ENCODE results near the gene CREB3L2. TPM values are rescaled to one million over a fixed set of nuclear protein-coding genes. Genes with fewer than 3 reads are reported as not detected.

CREB3L2 gene
- polyA plus RNA-seq, 1 of the 3 experiments (the other 2 are of a cell fraction): 22.9 TPM

DNA sequence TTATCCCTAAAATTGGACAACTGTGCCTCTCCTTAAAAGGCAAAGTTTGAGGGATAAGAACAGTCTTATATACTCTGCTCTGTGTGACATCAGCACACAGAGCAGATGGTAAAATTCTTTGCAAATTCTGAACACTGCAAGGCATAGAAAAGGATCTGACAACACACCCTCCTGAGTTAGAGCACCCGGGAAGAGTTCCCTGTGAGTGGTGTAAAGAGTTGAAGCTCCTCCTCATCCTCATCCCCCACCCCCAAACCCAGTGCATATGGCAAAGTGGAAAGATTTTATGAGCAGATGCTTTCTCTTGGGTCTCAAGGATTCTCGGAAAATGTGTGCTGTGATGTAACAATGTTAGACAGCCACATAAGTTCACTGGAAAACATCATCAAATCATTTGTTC, 115.1 kb downstream of the CREB3L2 start:
- peaks cover 38% of the 10 kb centered on the region for H3F3A ChIP-seq (replicated peaks; ENCODE audit: insufficient read depth)
- ChIA-PET CTCF (interaction anchor here (14.3 kb wide), 1 partner anchor 232 kb away, joined by 131 read pairs; no protein-coding TSS in a partner anchor), POLR2A (no interaction called here)
- H3K27me3 ChIP-seq (ENCODE audit: insufficient read depth): no peaks in the 10 kb centered on the region
- 82% methylated on average over 2 of the region's 2 CpGs for WGBS (ENCODE audit: low lambda C conversion rate)
- peaks cover 11% of the 10 kb centered on the region; the same call in 1 of the 2 replicates for H3K79me2 ChIP-seq (ENCODE audit: insufficient read depth)
- no peaks in the 10 kb centered on the region for H3K9me3 ChIP-seq
- peak overlapping the region in 1 of 2 experiments; percentile 96; a peak in 1 of 4 replicates for H3K27ac ChIP-seq (ENCODE audit: low read depth in 2 of 2, low read length in 1 of 2)
- peaks cover 43 to 50% of the 10 kb centered on the region in 2 experiments for H3K36me3 ChIP-seq (replicated peaks in 1 of 2; ENCODE audit: control insufficient read depth in 1 of 2, insufficient read depth in 2 of 2, low read length in 1 of 2)
- no peak overlapping the region for H3K9ac ChIP-seq
- no peaks in the 10 kb centered on the region for H4K20me1 ChIP-seq (ENCODE audit: insufficient read depth)
- H3K4me3 ChIP-seq (ENCODE audit: low read depth in 2 of 2, low read length in 1 of 2): no peak overlapping the region
- no peaks in the 10 kb centered on the region for H3K9me2 ChIP-seq
- no peak overlapping the region for H3K4me2 ChIP-seq
- TF ChIP-seq GABPA (IDR thresholded peaks at IDR 0.05; ENCODE audit: low read depth) (no peak), FOSL2 (IDR thresholded peaks at IDR 0.05; ENCODE audit: borderline replicate concordance, low read depth) (no peak), TCF12 (IDR thresholded peaks at IDR 0.05) (no peak)
- no peak overlapping the region for H2AFZ ChIP-seq (ENCODE audit: low read depth)
- DNase-seq: no peak
- peaks cover 6 to 29% of the 10 kb centered on the region in 2 experiments; a peak in 3 of 4 replicates for H3K4me1 ChIP-seq (ENCODE audit: control insufficient read depth in 1 of 2, insufficient read depth in 2 of 2, low read depth in 1 of 2, low read length in 1 of 2)

DNA sequence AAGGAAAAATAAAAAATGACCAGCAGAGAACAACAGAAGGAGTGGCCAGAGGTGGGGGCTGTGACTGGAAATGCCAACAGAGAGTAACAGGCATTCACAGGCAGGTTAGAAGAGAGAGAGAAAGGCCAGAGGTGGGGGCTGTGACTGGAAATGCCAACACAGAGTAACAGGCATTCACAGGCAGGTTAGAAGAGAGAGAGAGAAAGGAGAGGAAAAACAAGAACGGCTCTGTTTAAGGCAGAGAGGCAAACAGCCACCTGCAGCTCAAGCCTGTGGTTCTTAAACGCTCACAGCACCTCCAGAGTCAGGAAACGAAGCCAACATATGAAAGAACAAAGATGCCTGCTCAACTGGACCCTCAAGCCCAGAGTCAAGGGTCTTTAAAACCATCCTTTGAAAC, 115.6 kb downstream of the CREB3L2 start:
- Histone ChIP-seq H3K36me3 (replicated peaks in 1 of 2; ENCODE audit: control insufficient read depth in 1 of 2, insufficient read depth in 2 of 2, low read length in 1 of 2) (peaks cover 48 to 50% of the 10 kb centered on the region in 2 experiments), H3F3A (replicated peaks; ENCODE audit: insufficient read depth) (peaks cover 43% of the 10 kb centered on the region), H3K4me3 (ENCODE audit: low read depth in 2 of 2, low read length in 1 of 2) (no peak overlapping the region), H3K27me3 (ENCODE audit: insufficient read depth) (no peaks in the 10 kb centered on the region), H3K4me2 (no peak overlapping the region), H3K9me2 (no peaks in the 10 kb centered on the region), H3K79me2 (ENCODE audit: insufficient read depth) (peaks cover 8% of the 10 kb centered on the region; the same call in 1 of the 2 replicates), H4K20me1 (ENCODE audit: insufficient read depth) (no peaks in the 10 kb centered on the region), H3K9ac (no peak overlapping the region), H2AFZ (ENCODE audit: low read depth) (no peak overlapping the region), H3K9me3 (no peaks in the 10 kb centered on the region), H3K4me1 (ENCODE audit: control insufficient read depth in 1 of 2, insufficient read depth in 2 of 2, low read depth in 1 of 2, low read length in 1 of 2) (peaks cover 6 to 29% of the 10 kb centered on the region in 2 experiments; a peak in 3 of 4 replicates), H3K27ac (ENCODE audit: low read depth in 2 of 2, low read length in 1 of 2) (peak overlapping the region in 1 of 2 experiments; percentile 96; a peak in 1 of 4 replicates)
- POLR2A ChIA-PET: no interaction called here
- CTCF ChIA-PET: interaction anchor here (14.3 kb wide), 1 partner anchor 232 kb away, joined by 131 read pairs; no protein-coding TSS in a partner anchor
- no peak for DNase-seq
- TF ChIP-seq, protein P1, sequence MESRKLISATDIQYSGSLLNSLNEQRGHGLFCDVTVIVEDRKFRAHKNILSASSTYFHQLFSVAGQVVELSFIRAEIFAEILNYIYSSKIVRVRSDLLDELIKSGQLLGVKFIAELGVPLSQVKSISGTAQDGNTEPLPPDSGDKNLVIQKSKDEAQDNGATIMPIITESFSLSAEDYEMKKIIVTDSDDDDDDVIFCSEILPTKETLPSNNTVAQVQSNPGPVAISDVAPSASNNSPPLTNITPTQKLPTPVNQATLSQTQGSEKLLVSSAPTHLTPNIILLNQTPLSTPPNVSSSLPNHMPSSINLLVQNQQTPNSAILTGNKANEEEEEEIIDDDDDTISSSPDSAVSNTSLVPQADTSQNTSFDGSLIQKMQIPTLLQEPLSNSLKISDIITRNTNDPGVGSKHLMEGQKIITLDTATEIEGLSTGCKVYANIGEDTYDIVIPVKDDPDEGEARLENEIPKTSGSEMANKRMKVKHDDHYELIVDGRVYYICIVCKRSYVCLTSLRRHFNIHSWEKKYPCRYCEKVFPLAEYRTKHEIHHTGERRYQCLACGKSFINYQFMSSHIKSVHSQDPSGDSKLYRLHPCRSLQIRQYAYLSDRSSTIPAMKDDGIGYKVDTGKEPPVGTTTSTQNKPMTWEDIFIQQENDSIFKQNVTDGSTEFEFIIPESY (IDR thresholded peaks at IDR 0.05; ENCODE audit: borderline replicate concordance, low read depth): no peak
- no peak for TF ChIP-seq FOSL2 (IDR thresholded peaks at IDR 0.05; ENCODE audit: borderline replicate concordance, low read depth)
- no peak for TF ChIP-seq SIN3A (IDR thresholded peaks at IDR 0.05; ENCODE audit: borderline replicate concordance, low read depth, low read length)
- TF ChIP-seq RAD21 (IDR thresholded peaks at IDR 0.05; ENCODE audit: low read length): no peak
- no peak for TF ChIP-seq MXI1 (IDR thresholded peaks at IDR 0.05; ENCODE audit: low read depth, low read length)
- TF ChIP-seq MEF2A (IDR thresholded peaks at IDR 0.05; ENCODE audit: borderline replicate concordance, low read depth): no peak
- no peak for TF ChIP-seq TCF12 (IDR thresholded peaks at IDR 0.05)
- TF ChIP-seq, protein P2, sequence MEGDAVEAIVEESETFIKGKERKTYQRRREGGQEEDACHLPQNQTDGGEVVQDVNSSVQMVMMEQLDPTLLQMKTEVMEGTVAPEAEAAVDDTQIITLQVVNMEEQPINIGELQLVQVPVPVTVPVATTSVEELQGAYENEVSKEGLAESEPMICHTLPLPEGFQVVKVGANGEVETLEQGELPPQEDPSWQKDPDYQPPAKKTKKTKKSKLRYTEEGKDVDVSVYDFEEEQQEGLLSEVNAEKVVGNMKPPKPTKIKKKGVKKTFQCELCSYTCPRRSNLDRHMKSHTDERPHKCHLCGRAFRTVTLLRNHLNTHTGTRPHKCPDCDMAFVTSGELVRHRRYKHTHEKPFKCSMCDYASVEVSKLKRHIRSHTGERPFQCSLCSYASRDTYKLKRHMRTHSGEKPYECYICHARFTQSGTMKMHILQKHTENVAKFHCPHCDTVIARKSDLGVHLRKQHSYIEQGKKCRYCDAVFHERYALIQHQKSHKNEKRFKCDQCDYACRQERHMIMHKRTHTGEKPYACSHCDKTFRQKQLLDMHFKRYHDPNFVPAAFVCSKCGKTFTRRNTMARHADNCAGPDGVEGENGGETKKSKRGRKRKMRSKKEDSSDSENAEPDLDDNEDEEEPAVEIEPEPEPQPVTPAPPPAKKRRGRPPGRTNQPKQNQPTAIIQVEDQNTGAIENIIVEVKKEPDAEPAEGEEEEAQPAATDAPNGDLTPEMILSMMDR (IDR thresholded peaks at IDR 0.05): no peak
- no peak for TF ChIP-seq USF1 (IDR thresholded peaks at IDR 0.05; ENCODE audit: borderline replicate concordance, low read depth)
- TF ChIP-seq FOXM1 (IDR thresholded peaks at IDR 0.05; ENCODE audit: low read depth): no peak
- no peak for TF ChIP-seq GATA2 (CRISPR knock-in tag; IDR thresholded peaks at IDR 0.05)
- no peak for TF ChIP-seq POLR2AphosphoS5 (IDR thresholded peaks at IDR 0.05; ENCODE audit: low read depth, low read length)
- TF ChIP-seq ELF1 (IDR thresholded peaks at IDR 0.05): no peak
- TF ChIP-seq RCOR1 (IDR thresholded peaks at IDR 0.05; ENCODE audit: low read length): no peak
- TF ChIP-seq USF2 (IDR thresholded peaks at IDR 0.05; ENCODE audit: borderline replicate concordance, low read depth, low read length): no peak
- no peak for TF ChIP-seq FOXJ3 (CRISPR knock-in tag; IDR thresholded peaks at IDR 0.05)
- TF ChIP-seq IRF3 (IDR thresholded peaks at IDR 0.05; ENCODE audit: low read depth, low read length): no peak
- TF ChIP-seq, protein P3, sequence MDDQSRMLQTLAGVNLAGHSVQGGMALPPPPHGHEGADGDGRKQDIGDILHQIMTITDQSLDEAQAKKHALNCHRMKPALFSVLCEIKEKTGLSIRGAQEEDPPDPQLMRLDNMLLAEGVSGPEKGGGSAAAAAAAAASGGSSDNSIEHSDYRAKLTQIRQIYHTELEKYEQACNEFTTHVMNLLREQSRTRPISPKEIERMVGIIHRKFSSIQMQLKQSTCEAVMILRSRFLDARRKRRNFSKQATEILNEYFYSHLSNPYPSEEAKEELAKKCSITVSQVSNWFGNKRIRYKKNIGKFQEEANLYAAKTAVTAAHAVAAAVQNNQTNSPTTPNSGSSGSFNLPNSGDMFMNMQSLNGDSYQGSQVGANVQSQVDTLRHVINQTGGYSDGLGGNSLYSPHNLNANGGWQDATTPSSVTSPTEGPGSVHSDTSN (IDR thresholded peaks at IDR 0.05): no peak
- TF ChIP-seq RXRA (IDR thresholded peaks at IDR 0.05; ENCODE audit: borderline replicate concordance, low read depth): no peak
- TF ChIP-seq RFX5 (IDR thresholded peaks at IDR 0.05; ENCODE audit: low read length): no peak
- 96% methylated on average over 3 of the region's 3 CpGs for WGBS (ENCODE audit: low lambda C conversion rate)

Measured in SK-N-SH (cell line).